Mesenchymal stem cell (in vitro differentiated cells and primary cell): Measurements from ENCODE around the gene ETV6. TPM values are rescaled to one million over a fixed set of nuclear protein-coding genes. Genes with fewer than 3 reads are reported as not detected.
A peak's percentile ranks its signal among the peaks of the same experiment; 100 is the strongest.

Source experiments
- DNase-seq: peaks from one replicate; pipeline ENCODE4 v3.0.0-alpha.2; 2013
- H2AFZ ChIP-seq: one replicate; pipeline ENCODE4 v1.6.1; 2013; ENCODE audit warnings: low read depth, mild to moderate bottlenecking, control low read depth, inconsistent platforms, low read length, moderate library complexity
- H2AK5ac ChIP-seq: 2 replicates; pipeline ENCODE4 v1.6.1; 2013; ENCODE audit warnings: low read length, moderate library complexity, mild to moderate bottlenecking, inconsistent platforms; ENCODE audit not compliant: severe bottlenecking
- H2BK120ac ChIP-seq: one replicate; pipeline ENCODE4 v1.6.1; 2013; ENCODE audit warnings: low read depth, mild to moderate bottlenecking, inconsistent platforms, low read length, moderate library complexity
- H2BK12ac ChIP-seq, 2 experiments: one replicate each; pipeline ENCODE4 v1.6.1; 2013; ENCODE audit warnings: inconsistent platforms in 2 of 2, low read length in 2 of 2, mild to moderate bottlenecking in 2 of 2, moderate library complexity in 2 of 2, control low read depth in 1 of 2
- H2BK15ac ChIP-seq: one replicate; pipeline ENCODE4 v1.6.1; 2013; ENCODE audit warnings: mild to moderate bottlenecking, low read depth, inconsistent platforms; ENCODE audit not compliant: poor library complexity, severe bottlenecking
- H2BK5ac ChIP-seq: 2 replicates; pipeline ENCODE4 v1.6.1; 2013; ENCODE audit warnings: low read depth, mild to moderate bottlenecking, low read length, control low read depth, inconsistent platforms; ENCODE audit not compliant: poor library complexity, severe bottlenecking
- H3K14ac ChIP-seq, 2 experiments: one replicate each; pipeline ENCODE4 v1.6.1; 2013; ENCODE audit warnings: inconsistent platforms in 2 of 2, low read length in 2 of 2, control low read depth in 1 of 2, mild to moderate bottlenecking in 1 of 2, moderate library complexity in 1 of 2
- H3K18ac ChIP-seq, 2 experiments: one replicate each; pipeline ENCODE4 v1.6.1; 2013; ENCODE audit warnings: inconsistent platforms in 2 of 2, low read length in 2 of 2, control low read depth in 1 of 2, low read depth in 1 of 2, mild to moderate bottlenecking in 1 of 2
- H3K23ac ChIP-seq, 2 experiments: one replicate each; pipeline ENCODE4 v1.6.1; 2013; ENCODE audit warnings: inconsistent platforms in 2 of 2, low read length in 2 of 2, mild to moderate bottlenecking in 2 of 2, moderate library complexity in 2 of 2, control low read depth in 1 of 2
- H3K27ac ChIP-seq: 2 replicates; pipeline ENCODE4 v1.5.1; 2013; ENCODE audit warnings: mild to moderate bottlenecking, moderate library complexity, low read length, control low read depth, inconsistent platforms; ENCODE audit not compliant: poor library complexity, severe bottlenecking
- H3K27me3 ChIP-seq, 2 experiments: 2 replicates each; pipeline versions ENCODE4 v1.6.1 to v1.7.0; 2013; ENCODE audit warnings: low read length in 2 of 2, mild to moderate bottlenecking in 2 of 2, moderate library complexity in 2 of 2, control low read depth in 1 of 2, inconsistent platforms in 1 of 2; ENCODE audit not compliant: control insufficient read depth in 1 of 2, insufficient read depth in 1 of 2
- H3K36me3 ChIP-seq, 2 experiments: 2 replicates each; pipeline versions ENCODE4 v1.6.1 to v1.7.0; 2013; ENCODE audit warnings: low read length in 2 of 2, control low read depth in 1 of 2, inconsistent platforms in 1 of 2, low read depth in 1 of 2, mild to moderate bottlenecking in 1 of 2; ENCODE audit not compliant: insufficient read depth in 2 of 2, control insufficient read depth in 1 of 2
- H3K4ac ChIP-seq, 2 experiments: one replicate each; pipeline ENCODE4 v1.6.1; 2013; ENCODE audit warnings: inconsistent platforms in 2 of 2, low read length in 2 of 2, mild to moderate bottlenecking in 2 of 2, moderate library complexity in 2 of 2, control low read depth in 1 of 2, low read depth in 1 of 2
- H3K4me1 ChIP-seq: 2 replicates; pipeline ENCODE4 v1.6.1; 2013; ENCODE audit warnings: low read depth, low read length, control low read depth; ENCODE audit not compliant: control insufficient read depth, insufficient read depth
- H3K4me2 ChIP-seq: 2 replicates; pipeline ENCODE4 v1.6.1; 2013; ENCODE audit warnings: low read length, mild to moderate bottlenecking, inconsistent platforms; ENCODE audit not compliant: poor library complexity, severe bottlenecking
- H3K4me3 ChIP-seq, 2 experiments: 2 replicates each; pipeline versions ENCODE4 v1.5.1 to v1.7.0; 2013; ENCODE audit warnings: low read length in 2 of 2, mild to moderate bottlenecking in 2 of 2, control low read depth in 1 of 2, low read depth in 1 of 2; ENCODE audit not compliant: insufficient read depth in 1 of 2
- H3K79me1 ChIP-seq: replicated peaks from 2 replicates; pipeline ENCODE4 v1.6.1; 2013; ENCODE audit warnings: mild to moderate bottlenecking, control low read depth, low read length, inconsistent platforms; ENCODE audit not compliant: poor library complexity, severe bottlenecking
- H3K9ac ChIP-seq: 2 replicates; pipeline ENCODE4 v1.7.0; 2013; ENCODE audit warnings: mild to moderate bottlenecking, low read length, moderate library complexity
- H3K9me3 ChIP-seq: 2 replicates; pipeline ENCODE4 v1.7.0; 2013; ENCODE audit warnings: mild to moderate bottlenecking, low read length; ENCODE audit not compliant: control insufficient read depth
- H4K8ac ChIP-seq: one replicate; pipeline ENCODE4 v1.6.1; 2013; ENCODE audit warnings: inconsistent platforms, mild to moderate bottlenecking, low read length, moderate library complexity
- H4K91ac ChIP-seq: one replicate; pipeline ENCODE4 v1.6.1; 2013; ENCODE audit warnings: mild to moderate bottlenecking, low read length, inconsistent platforms
- WGBS: methylation state at CpG from one replicate; pipeline ENCODE4 v1.1.7; 2013; ENCODE audit warnings: mixed read lengths; 5-methylcytosine and 5-hydroxymethylcytosine counted together
- polyA plus RNA-seq, 2 experiments: library from polyadenylated mRNA; stranded (reverse); fragments of 200-250 nt; gene quantifications; one replicate each; pipeline ENCODE4 v1.2.3, GENCODE V29; 2013

The ETV6 gene
- polyA plus RNA-seq (2013, experiment 1 of 2), result 10.9 TPM
- 10.4 TPM for polyA plus RNA-seq (2013, experiment 2 of 2)

GRCh38 chr12:11649413-11650285 is at the start of gene ETV6:
ETV6 (plus strand) TSS chr12:11649674; CDS start chr12:11650128, 454 bp downstream.
- peak within 1 kb of the TSS; percentile 83 for H2AK5ac ChIP-seq
- H3K23ac ChIP-seq, result no peak within 1 kb of the TSS
- H4K91ac ChIP-seq, result peak within 1 kb of the TSS; percentile 73
- no peaks in the 10 kb centered on the region for H3K36me3 ChIP-seq
- H3K4me2 ChIP-seq, result peak within 1 kb of the TSS; percentile 80
- H3K4ac ChIP-seq, result peak within 1 kb of the TSS; percentile 62 to 70
- peak within 1 kb of the TSS; percentile 57 to 78 for H3K14ac ChIP-seq
- peak within 1 kb of the TSS; percentile 95 for H3K9ac ChIP-seq
- H3K27me3 ChIP-seq, result no peaks in the 10 kb centered on the region
- peak within 1 kb of the TSS; percentile 99 for H2BK120ac ChIP-seq
- WGBS, result under 1% methylated on average over 48 of the region's 86 CpGs
- H3K18ac ChIP-seq, result peak within 1 kb of the TSS; percentile 74 to 79
- H3K4me3 ChIP-seq, result peak within 1 kb of the TSS; percentile 63 to 97
- peak within 1 kb of the TSS; percentile 27 for H2AFZ ChIP-seq
- peak within 1 kb of the TSS; percentile 99 for H3K27ac ChIP-seq
- peak within 1 kb of the TSS; percentile 72 for H4K8ac ChIP-seq
- H3K9me3 ChIP-seq, result peaks cover 10% of the 10 kb centered on the region
- H2BK12ac ChIP-seq, result peak within 1 kb of the TSS in 1 of 2 experiments; percentile 33
- H3K79me1 ChIP-seq, result no peaks in the 10 kb centered on the region
- DNase-seq, result peak; percentile 96
- H2BK5ac ChIP-seq, result peak within 1 kb of the TSS; percentile 98
- peaks cover 10% of the 10 kb centered on the region for H3K4me1 ChIP-seq
- peak within 1 kb of the TSS; percentile 97 for H2BK15ac ChIP-seq

GRCh38 chr12:11600199-11600598 is 49.3 kb upstream of the ETV6 start:
- Histone ChIP-seq H4K91ac (no peak overlapping the region), H2BK120ac (no peak overlapping the region), H3K79me1 (no peaks in the 10 kb centered on the region), H2AFZ (no peak overlapping the region), H3K27me3 (no peaks in the 10 kb centered on the region), H3K18ac (no peak overlapping the region), H3K14ac (no peak overlapping the region), H3K9me3 (no peaks in the 10 kb centered on the region), H4K8ac (no peak overlapping the region), H3K27ac (no peak overlapping the region), H3K9ac (no peak overlapping the region), H3K23ac (no peak overlapping the region), H2AK5ac (no peak overlapping the region), H3K4me3 (no peak overlapping the region), H2BK5ac (no peak overlapping the region), H2BK12ac (no peak overlapping the region), H3K4me1 (no peaks in the 10 kb centered on the region), H2BK15ac (no peak overlapping the region), H3K4me2 (no peak overlapping the region), H3K4ac (no peak overlapping the region), H3K36me3 (no peaks in the 10 kb centered on the region)
- WGBS, result 96% methylated on average over 3 of the region's 3 CpGs
- no peak for DNase-seq

GRCh38 chr12:11601647-11602046 is 47.8 kb upstream of the ETV6 start:
- H3K36me3 ChIP-seq, result no peaks in the 10 kb centered on the region
- no peaks in the 10 kb centered on the region for H3K79me1 ChIP-seq
- no peak overlapping the region for H3K4ac ChIP-seq
- H3K18ac ChIP-seq, result peak overlapping the region in 1 of 2 experiments; percentile 37
- no peak overlapping the region for H2BK12ac ChIP-seq
- peak; percentile 21 for DNase-seq
- no peak overlapping the region for H3K4me2 ChIP-seq
- no peak overlapping the region for H4K91ac ChIP-seq
- H2BK15ac ChIP-seq, result no peak overlapping the region
- H2AFZ ChIP-seq, result no peak overlapping the region
- no peak overlapping the region for H3K4me3 ChIP-seq
- H3K14ac ChIP-seq, result no peak overlapping the region
- no peaks in the 10 kb centered on the region for H3K4me1 ChIP-seq
- H3K27ac ChIP-seq, result no peak overlapping the region
- no peak overlapping the region for H2AK5ac ChIP-seq
- no peaks in the 10 kb centered on the region for H3K9me3 ChIP-seq
- H3K9ac ChIP-seq, result no peak overlapping the region
- WGBS, result no CpG with 5 or more reads among the region's 1 CpG
- H2BK5ac ChIP-seq, result no peak overlapping the region
- no peak overlapping the region for H4K8ac ChIP-seq
- no peak overlapping the region for H2BK120ac ChIP-seq
- H3K23ac ChIP-seq, result no peak overlapping the region
- no peaks in the 10 kb centered on the region for H3K27me3 ChIP-seq

- no peak overlapping the region for H3K4me2 ChIP-seq
- WGBS, result 20% methylated on average over 10 of the region's 10 CpGs
- no peak overlapping the region for H2BK12ac ChIP-seq
- no peaks in the 10 kb centered on the region for H3K36me3 ChIP-seq
- no peak overlapping the region for H3K23ac ChIP-seq
- H2BK5ac ChIP-seq, result no peak overlapping the region
- H3K79me1 ChIP-seq, result no peaks in the 10 kb centered on the region
- no peak overlapping the region for H2AFZ ChIP-seq
- no peak overlapping the region for H4K91ac ChIP-seq
- H2BK120ac ChIP-seq, result no peak overlapping the region
- no peaks in the 10 kb centered on the region for H3K9me3 ChIP-seq
- H3K18ac ChIP-seq, result no peak overlapping the region
- H3K14ac ChIP-seq, result no peak overlapping the region
- no peak overlapping the region for H3K4me3 ChIP-seq
- no peak overlapping the region for H4K8ac ChIP-seq
- H2BK15ac ChIP-seq, result no peak overlapping the region
- DNase-seq, result peak; percentile 51
- no peaks in the 10 kb centered on the region for H3K4me1 ChIP-seq
- no peak overlapping the region for H2AK5ac ChIP-seq
- no peak overlapping the region for H3K9ac ChIP-seq
- no peaks in the 10 kb centered on the region for H3K27me3 ChIP-seq
- H3K27ac ChIP-seq, result no peak overlapping the region
- H3K4ac ChIP-seq, result no peak overlapping the region
Observed at GRCh38 chr12:11607313-11608081, 42.0 kb upstream of the ETV6 start.
